Chondrocyte (in vitro differentiated cells): ENCODE data around the gene FBRS. TPM values are rescaled to one million over a fixed set of nuclear protein-coding genes. Genes with fewer than 3 reads are reported as not detected.
A peak's percentile ranks its signal among the peaks of the same experiment; 100 is the strongest.

ENCODE experiments used
- DNase-seq: peaks from one replicate; pipeline ENCODE4 v3.0.0; 2021; ENCODE audit warnings: mixed read lengths, low spot score
- H3K27ac Mint-ChIP-seq: one replicate; pipeline ENCODE4 v1.8.0; 2021; ENCODE audit warnings: mild to moderate bottlenecking, moderate library complexity, mixed read lengths; ENCODE audit not compliant: unreplicated experiment
- H3K27me3 Mint-ChIP-seq: 2 replicates; pipeline ENCODE4 v1.8.0; 2021; ENCODE audit warnings: low read depth, mixed read lengths
- H3K36me3 Mint-ChIP-seq: 2 replicates; pipeline ENCODE4 v1.8.0; 2021; ENCODE audit warnings: low read depth, mixed read lengths
- H3K4me1 Mint-ChIP-seq: 2 replicates; pipeline ENCODE4 v1.8.0; 2021; ENCODE audit warnings: low read depth, mild to moderate bottlenecking, mixed read lengths
- H3K4me3 Mint-ChIP-seq: one replicate; pipeline ENCODE4 v1.8.0; 2021; ENCODE audit warnings: mild to moderate bottlenecking, moderate library complexity, mixed read lengths; ENCODE audit not compliant: unreplicated experiment
- H3K9me3 Mint-ChIP-seq: 2 replicates; pipeline ENCODE4 v1.8.0; 2021; ENCODE audit warnings: low read depth, mixed read lengths
- CTCF ChIP-seq: fragments of 200-600 bp; sonication (generic); IDR thresholded peaks from 2 replicates; pipeline ENCODE4 v1.5.0; 2021; ENCODE audit warnings: antibody characterized with exemption, mild to moderate bottlenecking, moderate library complexity
- total RNA-seq: library from RNA; stranded (reverse); gene quantifications from 3 replicates; pipeline ENCODE4 v1.2.1, GENCODE V29; 2021

The FBRS gene
- total RNA-seq, 1 donor from 2014 or later: 49.9 TPM

GRCh38 chr16:30697264-30698138 lies 39.3 kb downstream of the FBRS start:
- TF ChIP-seq CTCF: no peak
- H3K36me3 Mint-ChIP-seq: peaks cover 2% of the 10 kb centered on the region
- no peaks in the 10 kb centered on the region for H3K9me3 Mint-ChIP-seq
- peak; percentile 100 for DNase-seq
- H3K27me3 Mint-ChIP-seq: no peaks in the 10 kb centered on the region
- H3K4me3 Mint-ChIP-seq: peak overlapping the region; percentile 88
- peak overlapping the region; percentile 100 for H3K27ac Mint-ChIP-seq
- H3K4me1 Mint-ChIP-seq: peaks cover 23% of the 10 kb centered on the region

GRCh38 chr16:30698139-30698815 lies 40.0 kb downstream of the FBRS start:
- peak overlapping the region; percentile 88 for H3K4me3 Mint-ChIP-seq
- TF ChIP-seq CTCF: no peak
- H3K9me3 Mint-ChIP-seq: no peaks in the 10 kb centered on the region
- H3K27me3 Mint-ChIP-seq: no peaks in the 10 kb centered on the region
- H3K4me1 Mint-ChIP-seq: peaks cover 23% of the 10 kb centered on the region
- DNase-seq: peak; percentile 95
- H3K27ac Mint-ChIP-seq: peak overlapping the region; percentile 100
- H3K36me3 Mint-ChIP-seq: peaks cover 6% of the 10 kb centered on the region

GRCh38 chr16:30698816-30699614 lies 40.8 kb downstream of the FBRS start, which contains the start of gene SRCAP:
Gene SRCAP (plus strand): TSS chr16:30699171. CDS start chr16:30700825, 1,654 bp downstream.
- Mint-ChIP-seq H3K27me3 (no peaks in the 10 kb centered on the region), H3K9me3 (no peaks in the 10 kb centered on the region), H3K4me1 (peaks cover 23% of the 10 kb centered on the region), H3K36me3 (peaks cover 9% of the 10 kb centered on the region), H3K27ac (peak within 1 kb of the TSS; percentile 100), H3K4me3 (peak within 1 kb of the TSS; percentile 88)
- DNase-seq: no peak
- no peak for TF ChIP-seq CTCF

- H3K27ac Mint-ChIP-seq: peak overlapping the region; percentile 98
- no peak for TF ChIP-seq CTCF
- H3K36me3 Mint-ChIP-seq: peaks cover 12% of the 10 kb centered on the region
- H3K27me3 Mint-ChIP-seq: no peaks in the 10 kb centered on the region
- peak overlapping the region; percentile 88 for H3K4me3 Mint-ChIP-seq
- H3K9me3 Mint-ChIP-seq: no peaks in the 10 kb centered on the region
- H3K4me1 Mint-ChIP-seq: peaks cover 23% of the 10 kb centered on the region
- DNase-seq: no peak
Observed at GRCh38 chr16:30699615-30700099, 41.4 kb downstream of the FBRS start.
